ENCODE measurements around the gene TOLLIP. TPM values are rescaled to one million over a fixed set of nuclear protein-coding genes. Genes with fewer than 3 reads are reported as not detected.
A peak's percentile ranks its signal among the peaks of the same experiment; 100 is the strongest.

The TOLLIP gene
- total and polyA plus RNA-seq, 2 of the 8 experiments (the other 6 are each of a cell fraction or from before 2014, with no cell fraction given) = 23.7 to 34.7 TPM

DNA sequence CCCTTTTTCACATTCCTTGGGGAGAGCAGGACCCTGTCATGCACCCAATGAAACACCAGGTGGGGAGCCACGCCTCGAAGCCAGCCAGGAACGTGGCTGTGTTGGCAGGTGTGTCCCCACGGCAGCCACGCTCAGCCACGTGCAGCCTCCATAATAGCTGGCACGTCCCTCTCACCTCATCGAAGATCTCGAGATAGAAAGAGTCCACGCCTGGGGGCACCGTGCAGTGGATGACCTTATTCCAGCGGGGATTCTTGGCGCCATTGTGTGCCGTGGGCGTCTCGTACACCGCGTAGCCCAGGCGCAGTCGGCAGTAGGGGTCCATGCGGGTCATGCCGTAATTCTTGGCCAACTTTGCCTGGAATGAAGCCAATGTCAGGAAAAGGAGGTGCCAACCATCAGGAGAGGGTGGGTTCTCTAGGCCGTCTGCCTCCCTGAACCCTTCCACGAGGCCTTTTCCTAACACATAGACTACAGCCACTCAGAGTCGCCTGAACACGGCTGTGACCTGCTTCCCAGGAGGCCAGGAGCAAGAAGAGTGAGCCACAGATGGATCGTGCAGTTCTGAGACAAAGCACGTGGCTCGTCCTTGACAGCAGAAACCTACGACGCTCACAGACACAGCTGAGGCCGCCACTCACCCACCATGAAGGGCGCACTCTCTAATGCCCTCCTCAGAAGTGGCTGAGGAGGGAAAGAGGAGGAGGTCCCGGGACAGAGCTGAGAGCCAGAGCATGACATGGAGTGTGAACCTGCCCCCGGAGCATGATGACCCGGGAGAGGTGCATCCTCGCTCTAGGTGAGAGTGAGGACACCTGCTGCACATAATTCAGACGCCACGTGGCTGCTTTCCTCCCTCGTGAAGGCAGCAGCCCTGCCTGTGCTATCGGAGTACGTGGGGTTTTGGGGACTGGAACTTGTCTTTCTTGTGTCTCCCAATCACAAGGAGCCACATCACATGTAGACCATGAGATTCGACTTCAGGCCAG lies 19.1 kb downstream of the TOLLIP start:
- Histone ChIP-seq H2BK20ac (ENCODE audit: low read length) (no peak overlapping the region), H2BK5ac (ENCODE audit: low read depth, low read length) (no peak overlapping the region), H3K23ac (ENCODE audit: insufficient read length) (no peak overlapping the region), H2AK5ac (ENCODE audit: low read depth, low read length) (no peak overlapping the region), H3K4ac (replicated peaks; ENCODE audit: insufficient read length, low read depth, low read length) (no peak overlapping the region), H3K56ac (replicated peaks; ENCODE audit: insufficient read length, low read depth, low read length) (no peak overlapping the region), H4K8ac (ENCODE audit: extremely low read depth, insufficient read depth, low read length) (no peak overlapping the region), H3K14ac (ENCODE audit: insufficient read length) (no peak overlapping the region), H3K79me2 (ENCODE audit: control insufficient read depth in 1 of 2, insufficient read depth in 2 of 2, low read length in 2 of 2) (peaks cover 0 to 3% of the 10 kb centered on the region in 2 experiments; a peak in 1 of 4 replicates), H3K79me1 (ENCODE audit: low read depth, low read length) (peaks cover 3% of the 10 kb centered on the region; the same call in 1 of the 2 replicates), H3K23me2 (ENCODE audit: low read depth, low read length) (no peaks in the 10 kb centered on the region), H2AFZ (ENCODE audit: low read length) (no peak overlapping the region), H3K9ac (replicated peaks in 1 of 4; ENCODE audit: extremely low read depth in 1 of 4, low read depth in 3 of 4, low read length in 3 of 4) (no peak overlapping the region), H3K27ac (ENCODE audit: low read depth, low read length) (no peak overlapping the region), H2BK15ac (ENCODE audit: low read length) (no peak overlapping the region), H3K9me3 (ENCODE audit: insufficient read depth in 2 of 2, low read depth in 1 of 2, low read length in 1 of 2) (peaks cover 0 to 4% of the 10 kb centered on the region in 2 experiments; a peak in 1 of 4 replicates), H4K91ac (replicated peaks; ENCODE audit: insufficient read length, low read length) (no peak overlapping the region), H2BK12ac (ENCODE audit: low read depth, low read length) (no peak overlapping the region), H3K4me3 (ENCODE audit: extremely low read depth in 1 of 4, insufficient read depth in 2 of 4, low read depth in 3 of 4, low read length in 4 of 4) (no peak overlapping the region), H2BK120ac (replicated peaks; ENCODE audit: low read depth, low read length) (no peak overlapping the region), H3K4me2 (ENCODE audit: insufficient read depth in 1 of 2, low read depth in 2 of 2, low read length in 2 of 2) (no peak overlapping the region), H3K4me1 (replicated peaks in 1 of 4; ENCODE audit: control insufficient read depth in 3 of 4, insufficient read depth in 4 of 4, low read length in 3 of 4) (no peaks in the 10 kb centered on the region), H3K27me3 (replicated peaks in 1 of 4; ENCODE audit: control insufficient read depth in 3 of 4, extremely low read depth in 1 of 4, insufficient read depth in 3 of 4, low read length in 3 of 4) (no peaks in the 10 kb centered on the region), H4K5ac (ENCODE audit: insufficient read length, low read depth, low read length) (no peak overlapping the region), H4K20me1 (replicated peaks in 1 of 2; ENCODE audit: control insufficient read depth in 1 of 2, insufficient read depth in 2 of 2, low read length in 2 of 2) (peaks cover 3 to 14% of the 10 kb centered on the region in 2 experiments), H3K36me3 (ENCODE audit: control insufficient read depth in 2 of 4, insufficient read depth in 4 of 4, low read length in 3 of 4) (peaks cover 2 to 32% (median 13%) of the 10 kb centered on the region in 4 experiments; a peak in 7 of 8 replicates), H3K18ac (ENCODE audit: extremely low read depth, low read length) (no peak overlapping the region)
- TF ChIP-seq EGR1 (IDR thresholded peaks at IDR 0.05; ENCODE audit: borderline replicate concordance, low read depth, low read length) = 0 out of 2 replicates have a peak, but pooled peaks have one; percentile 24
- TF ChIP-seq BCL11A (IDR thresholded peaks at IDR 0.05; ENCODE audit: low read depth in 2 of 2, low read length in 2 of 2) = no peak
- CTCF ChIA-PET (ENCODE audit: partially characterized antibody) = interaction anchor here (0.6 to 1.0 kb wide), 4 partner anchors 13 to 290 kb away, joined by 3 to 4 read pairs (median 4); no protein-coding TSS in a partner anchor
- FAIRE-seq (no peak), DNase-seq (ENCODE audit: low read depth in 1 of 2, low spot score in 2 of 2) (no peak)
- POLR2A ChIA-PET (ENCODE audit: partially characterized antibody) = no interaction called here
- 93% methylated on average over 41 of the region's 43 CpGs; no CpG with 5 or more reads in 1 of the 2 experiments for WGBS, 2 experiments (ENCODE audit: extremely low coverage in 1 of 2, insufficient coverage in 1 of 2, insufficient read length in 1 of 2, insufficient replicate concordance in 2 of 2, low coverage in 1 of 2, low lambda C conversion rate in 2 of 2, missing lambda C conversion rate in 1 of 2)
